Lung (tissue), 12 donors: ENCODE data around the gene LIX1. TPM values are rescaled to one million over a fixed set of nuclear protein-coding genes. Genes with fewer than 3 reads are reported as not detected.

Experiments used
- ATAC-seq: fragments of 200-7000 bp; cut with Tn5 transposase; one replicate; pipeline ENCODE4 v1.9.1; 2020; ENCODE audit warnings: moderate number of reproducible peaks; ENCODE audit not compliant: insufficient read depth, low FRiP score
- DNase-seq, 3 donors: peaks; one replicate each; pipeline ENCODE4 v3.0.0-alpha.2; 2013 to 2017
- H3K27ac ChIP-seq, 2 donors: one replicate each; pipeline ENCODE4 v1.5.1; 2013; ENCODE audit warnings: mild to moderate bottlenecking in 2 of 2, moderate library complexity in 2 of 2, control low read depth in 1 of 2, inconsistent platforms in 1 of 2, low read depth in 1 of 2, low read length in 1 of 2
- H3K27me3 ChIP-seq, 3 donors: one replicate each; pipeline ENCODE4 v1.5.1; 2013; ENCODE audit warnings: low read length in 2 of 3; ENCODE audit not compliant: control insufficient read depth in 3 of 3, insufficient read depth in 3 of 3
- H3K36me3 ChIP-seq, 4 donors: one replicate each; pipeline ENCODE4 v1.5.1; 2013; ENCODE audit warnings: low read length in 4 of 4, mild to moderate bottlenecking in 1 of 4, moderate library complexity in 1 of 4; ENCODE audit not compliant: control insufficient read depth in 4 of 4, insufficient read depth in 4 of 4
- H3K4me1 ChIP-seq, 5 donors: one replicate each; pipeline ENCODE4 v1.5.1; 2013; ENCODE audit warnings: low read length in 5 of 5, mild to moderate bottlenecking in 2 of 5, moderate library complexity in 1 of 5; ENCODE audit not compliant: control insufficient read depth in 5 of 5, insufficient read depth in 5 of 5
- H3K4me3 ChIP-seq: one replicate; pipeline ENCODE4 v1.5.1; 2013; ENCODE audit warnings: mild to moderate bottlenecking, control low read depth, moderate library complexity
- H3K9ac ChIP-seq, 2 donors: one replicate each; pipeline ENCODE4 v1.5.1; 2013; ENCODE audit warnings: low read length in 2 of 2, control low read depth in 1 of 2; ENCODE audit not compliant: insufficient read depth in 1 of 2
- H3K9me3 ChIP-seq, 4 donors: one replicate each; pipeline ENCODE4 v1.5.1; 2013; ENCODE audit warnings: low read length in 3 of 4, mild to moderate bottlenecking in 1 of 4, moderate library complexity in 1 of 4; ENCODE audit not compliant: control insufficient read depth in 4 of 4, insufficient read depth in 3 of 4
- CTCF ChIP-seq: IDR thresholded peaks from 2 replicates; pipeline ENCODE4 v1.5.1; 2012; ENCODE audit warnings: mild to moderate bottlenecking; ENCODE audit errors: control extremely low read depth, extremely low read depth
- WGBS, 2 donors: extraction: QIAGEN DNeasy Blood & Tissue Kit; methylation state at CpG; one replicate each; pipeline ENCODE4 v1.1.7; 2013; 5-methylcytosine and 5-hydroxymethylcytosine counted together
- polyA plus RNA-seq, 2 donors: library from polyadenylated mRNA; stranded (reverse); fragments of 200-250 nt; gene quantifications; one replicate each; pipeline ENCODE4 v1.2.1, GENCODE V29; 2013
- total RNA-seq, 2 donors: library from RNA; depleted of rRNA in 1 of 2; stranded (reverse); fragments of >200 nt in 1 of 2; gene quantifications; one replicate each; pipeline ENCODE4 v1.2.1, GENCODE V29; 2014 to 2021
- donor health status: control.
- donor health status: control.
- donor health status: Bipolar disorder and iron deficiency.
- donor health status: healthy.
- donor health status: DM: yes; HTN: yes; CAD: no.

Gene LIX1
- total and polyA plus RNA-seq, 4 donors, result 0.11 TPM; not detected in 3

GRCh38 chr5:97096191-97096590 lies 46.2 kb downstream of the LIX1 start:
- no peak for ATAC-seq
- TF ChIP-seq CTCF, result no peak
- Histone ChIP-seq H3K9ac (no peak overlapping the region), H3K27ac (no peak overlapping the region), H3K9me3 (no peaks in the 10 kb centered on the region), H3K4me1 (peaks cover 0 to 10% (median 5%) of the 10 kb centered on the region in 5 donors), H3K27me3 (no peaks in the 10 kb centered on the region), H3K4me3 (no peak overlapping the region), H3K36me3 (no peaks in the 10 kb centered on the region)
- WGBS, 2 donors, result 43 to 55% methylated on average over 5 of the region's 5 CpGs
- DNase-seq, result peak in 1 of 3 donors; percentile 47

GRCh38 chr5:97095318-97095732 lies 47.1 kb downstream of the LIX1 start:
- DNase-seq, result no peak
- no peak for TF ChIP-seq CTCF
- no peaks in the 10 kb centered on the region for H3K27me3 ChIP-seq
- no peak for ATAC-seq
- 75 to 90% methylated on average over 1 of the region's 1 CpG for WGBS, 2 donors
- H3K4me1 ChIP-seq, result peaks cover 0 to 10% (median 2%) of the 10 kb centered on the region in 5 donors
- no peak overlapping the region for H3K9ac ChIP-seq
- no peaks in the 10 kb centered on the region for H3K9me3 ChIP-seq
- no peak overlapping the region for H3K27ac ChIP-seq
- H3K36me3 ChIP-seq, result no peaks in the 10 kb centered on the region
- H3K4me3 ChIP-seq, result no peak overlapping the region

GRCh38 chr5:97094579-97095317 lies 47.7 kb downstream of the LIX1 start:
- Histone ChIP-seq H3K36me3 (no peaks in the 10 kb centered on the region), H3K27me3 (no peaks in the 10 kb centered on the region), H3K4me3 (no peak overlapping the region), H3K4me1 (peaks cover 0 to 10% (median 2%) of the 10 kb centered on the region in 5 donors), H3K9me3 (no peaks in the 10 kb centered on the region), H3K9ac (no peak overlapping the region), H3K27ac (no peak overlapping the region)
- 80 to 81% methylated on average over 8 of the region's 8 CpGs for WGBS, 2 donors
- ATAC-seq, result no peak
- DNase-seq, result peak in 1 of 3 donors; percentile 33
- no peak for TF ChIP-seq CTCF

GRCh38 chr5:97093193-97093592 lies 49.2 kb downstream of the LIX1 start:
- DNase-seq (no peak), ATAC-seq (no peak)
- H3K9me3 ChIP-seq, result no peaks in the 10 kb centered on the region
- H3K4me1 ChIP-seq, result peaks cover 0 to 6% (median 0%) of the 10 kb centered on the region in 5 donors
- H3K27ac ChIP-seq, result no peak overlapping the region
- H3K27me3 ChIP-seq, result no peaks in the 10 kb centered on the region
- no peak for TF ChIP-seq CTCF
- no peak overlapping the region for H3K9ac ChIP-seq
- H3K36me3 ChIP-seq, result no peaks in the 10 kb centered on the region
- H3K4me3 ChIP-seq, result no peak overlapping the region
